Keratinocyte (primary cell): ENCODE measurements around the gene SRSF8.

Experiments
- EZH2 ChIP-seq: IDR thresholded peaks from one replicate; pipeline ENCODE4 v1.6.1; 2012; ENCODE audit warnings: inconsistent platforms, mild to moderate bottlenecking, low read length, moderate library complexity
- TF ChIP-seq, protein P1 (sequence below), 3 experiments: IDR thresholded peaks in 1 of 3; conservative IDR thresholded peaks in 1 of 3; optimal IDR thresholded peaks in 1 of 3; 2 replicates in 2 of 3; 3 replicates in 1 of 3; pipeline versions ENCODE3 to v1.5.1; 2011; ENCODE audit warnings: low read length in 3 of 3, mild to moderate bottlenecking in 3 of 3, moderate library complexity in 2 of 3, control low read depth in 1 of 3, inconsistent platforms in 1 of 3; ENCODE audit not compliant: insufficient read depth in 2 of 3; ENCODE audit errors: extremely low read depth in 1 of 3

DNA sequence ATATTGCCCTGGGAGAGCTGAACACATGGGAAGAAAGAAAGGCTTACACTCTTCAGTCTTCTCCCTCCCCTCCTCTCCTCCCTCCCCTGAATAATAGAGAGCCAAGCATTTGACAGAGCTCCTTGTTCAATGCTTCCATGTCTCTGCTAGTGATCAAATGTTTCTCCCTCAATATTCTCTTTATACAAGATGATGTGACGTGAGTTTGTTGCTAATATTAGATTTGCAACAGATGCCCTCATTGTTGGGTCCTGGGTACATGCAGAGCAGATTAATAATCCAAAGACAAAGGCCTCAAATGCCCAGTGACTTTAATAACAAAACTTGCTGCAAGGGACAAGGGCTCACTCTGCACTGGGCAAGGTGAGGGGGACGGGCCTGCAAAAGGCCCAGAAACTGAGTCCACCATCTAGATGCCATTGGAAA is 15.9 kb downstream of the SRSF8 start:
- TF ChIP-seq, protein P1, sequence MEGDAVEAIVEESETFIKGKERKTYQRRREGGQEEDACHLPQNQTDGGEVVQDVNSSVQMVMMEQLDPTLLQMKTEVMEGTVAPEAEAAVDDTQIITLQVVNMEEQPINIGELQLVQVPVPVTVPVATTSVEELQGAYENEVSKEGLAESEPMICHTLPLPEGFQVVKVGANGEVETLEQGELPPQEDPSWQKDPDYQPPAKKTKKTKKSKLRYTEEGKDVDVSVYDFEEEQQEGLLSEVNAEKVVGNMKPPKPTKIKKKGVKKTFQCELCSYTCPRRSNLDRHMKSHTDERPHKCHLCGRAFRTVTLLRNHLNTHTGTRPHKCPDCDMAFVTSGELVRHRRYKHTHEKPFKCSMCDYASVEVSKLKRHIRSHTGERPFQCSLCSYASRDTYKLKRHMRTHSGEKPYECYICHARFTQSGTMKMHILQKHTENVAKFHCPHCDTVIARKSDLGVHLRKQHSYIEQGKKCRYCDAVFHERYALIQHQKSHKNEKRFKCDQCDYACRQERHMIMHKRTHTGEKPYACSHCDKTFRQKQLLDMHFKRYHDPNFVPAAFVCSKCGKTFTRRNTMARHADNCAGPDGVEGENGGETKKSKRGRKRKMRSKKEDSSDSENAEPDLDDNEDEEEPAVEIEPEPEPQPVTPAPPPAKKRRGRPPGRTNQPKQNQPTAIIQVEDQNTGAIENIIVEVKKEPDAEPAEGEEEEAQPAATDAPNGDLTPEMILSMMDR (optimal IDR thresholded peaks at IDR 0.05 in 1 of 3, IDR thresholded peaks at IDR 0.05 in 1 of 3, conservative IDR thresholded peaks at IDR 0.05 in 1 of 3; ENCODE audit: extremely low read depth in 1 of 3, insufficient read depth in 2 of 3, low read length in 3 of 3), result no peak
- no peak for TF ChIP-seq EZH2
